A549 (cell line): Measurements from ENCODE around the gene MEDAG.

Experiments used
- CBX2 ChIP-seq: fragments of 200-600 bp; sonication (generic); IDR thresholded peaks from 2 replicates; pipeline ENCODE4 v1.6.1; 2016; ENCODE audit warnings: low read depth, mild to moderate bottlenecking, borderline replicate concordance
- CHD2 ChIP-seq: fragments of 150-350 bp; IDR thresholded peaks from 2 replicates; pipeline ENCODE4 v1.6.1; 2014; ENCODE audit warnings: low read length; ENCODE audit not compliant: partially characterized antibody
- CHD4 ChIP-seq: fragments of 200-600 bp; sonication (generic); IDR thresholded peaks from 2 replicates; pipeline ENCODE4 v1.6.1; 2016; ENCODE audit warnings: antibody characterized with exemption, mild to moderate bottlenecking, borderline replicate concordance
- KDM5A ChIP-seq: fragments of 200-600 bp; sonication (generic); IDR thresholded peaks from 2 replicates; pipeline ENCODE4 v1.6.1; 2016; ENCODE audit warnings: antibody characterized with exemption, mild to moderate bottlenecking
- MAZ ChIP-seq: fragments of 150-350 bp; IDR thresholded peaks from 2 replicates; pipeline ENCODE4 v1.6.1; 2014; ENCODE audit warnings: antibody characterized with exemption, low read depth, low read length, borderline replicate concordance
- POLR2A ChIP-seq: IDR thresholded peaks from 2 replicates; pipeline ENCODE4 v1.6.1; 2012; ENCODE audit warnings: mild to moderate bottlenecking, low read length
- POLR2AphosphoS2 ChIP-seq: conservative IDR thresholded peaks from 2 replicates; pipeline ENCODE4 v1.6.1; 2012; ENCODE audit warnings: low read length, improper control_type of control experiment, inconsistent platforms
- RAD21 ChIP-seq, 2 experiments: fragments of >200 bp in 1 of 2; sonication (Bioruptor Twin) in 1 of 2; formaldehyde crosslinking in 1 of 2; IDR thresholded peaks in 1 of 2; conservative IDR thresholded peaks in 1 of 2; 2 replicates in 1 of 2; 3 replicates in 1 of 2; pipeline ENCODE4 v1.6.1; 2012 to 2018; ENCODE audit warnings: inconsistent platforms in 1 of 2
- RNF2 ChIP-seq: fragments of 200-600 bp; sonication (generic); IDR thresholded peaks from 2 replicates; pipeline ENCODE4 v1.6.1; 2016; ENCODE audit warnings: low read depth, mild to moderate bottlenecking, antibody characterized with exemption, moderate library complexity, borderline replicate concordance
- ZNF302 ChIP-seq: fragments of 250-450 bp; sonication (Bioruptor Pico); IDR thresholded peaks from 2 replicates; pipeline ENCODE4 v1.9.0; 2021; ENCODE audit warnings: inconsistent platforms, mild to moderate bottlenecking, moderate library complexity
- TF ChIP-seq, protein P1 (sequence below): fragments of >200 bp; sonication (Bioruptor Twin); formaldehyde crosslinking; IDR thresholded peaks from 3 replicates; pipeline ENCODE4 v1.5.1; 2016
- TF ChIP-seq, protein P2 (sequence below): fragments of 450-650 bp; IDR thresholded peaks from 2 replicates; pipeline ENCODE4 v1.6.1; 2014; ENCODE audit warnings: antibody characterized with exemption

- TF ChIP-seq, protein P1, sequence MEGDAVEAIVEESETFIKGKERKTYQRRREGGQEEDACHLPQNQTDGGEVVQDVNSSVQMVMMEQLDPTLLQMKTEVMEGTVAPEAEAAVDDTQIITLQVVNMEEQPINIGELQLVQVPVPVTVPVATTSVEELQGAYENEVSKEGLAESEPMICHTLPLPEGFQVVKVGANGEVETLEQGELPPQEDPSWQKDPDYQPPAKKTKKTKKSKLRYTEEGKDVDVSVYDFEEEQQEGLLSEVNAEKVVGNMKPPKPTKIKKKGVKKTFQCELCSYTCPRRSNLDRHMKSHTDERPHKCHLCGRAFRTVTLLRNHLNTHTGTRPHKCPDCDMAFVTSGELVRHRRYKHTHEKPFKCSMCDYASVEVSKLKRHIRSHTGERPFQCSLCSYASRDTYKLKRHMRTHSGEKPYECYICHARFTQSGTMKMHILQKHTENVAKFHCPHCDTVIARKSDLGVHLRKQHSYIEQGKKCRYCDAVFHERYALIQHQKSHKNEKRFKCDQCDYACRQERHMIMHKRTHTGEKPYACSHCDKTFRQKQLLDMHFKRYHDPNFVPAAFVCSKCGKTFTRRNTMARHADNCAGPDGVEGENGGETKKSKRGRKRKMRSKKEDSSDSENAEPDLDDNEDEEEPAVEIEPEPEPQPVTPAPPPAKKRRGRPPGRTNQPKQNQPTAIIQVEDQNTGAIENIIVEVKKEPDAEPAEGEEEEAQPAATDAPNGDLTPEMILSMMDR = no peak
- no peak for TF ChIP-seq POLR2A
- TF ChIP-seq RNF2 = no peak
- TF ChIP-seq POLR2AphosphoS2 = no peak
- TF ChIP-seq, protein P2, sequence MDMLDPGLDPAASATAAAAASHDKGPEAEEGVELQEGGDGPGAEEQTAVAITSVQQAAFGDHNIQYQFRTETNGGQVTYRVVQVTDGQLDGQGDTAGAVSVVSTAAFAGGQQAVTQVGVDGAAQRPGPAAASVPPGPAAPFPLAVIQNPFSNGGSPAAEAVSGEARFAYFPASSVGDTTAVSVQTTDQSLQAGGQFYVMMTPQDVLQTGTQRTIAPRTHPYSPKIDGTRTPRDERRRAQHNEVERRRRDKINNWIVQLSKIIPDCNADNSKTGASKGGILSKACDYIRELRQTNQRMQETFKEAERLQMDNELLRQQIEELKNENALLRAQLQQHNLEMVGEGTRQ = no peak
- TF ChIP-seq KDM5A = no peak
- TF ChIP-seq CHD4 = no peak
- no peak for TF ChIP-seq RAD21 (conservative IDR thresholded peaks at IDR 0.05 in 1 of 2, IDR thresholded peaks at IDR 0.05 in 1 of 2)
- TF ChIP-seq MAZ = no peak
- no peak for TF ChIP-seq CBX2
- no peak for TF ChIP-seq CHD2
- TF ChIP-seq ZNF302 (CRISPR knock-in tag) = no peak
These were observed 57.7 kb downstream of the MEDAG start for GRCh38 chr13:30963791-30964190.
